AG09309 (cell line): ENCODE measurements around the gene RGS3.

Experiments
- DNase-seq: peaks from one replicate; pipeline ENCODE4 v3.0.0-alpha.2; 2010; ENCODE audit warnings: low read depth
- H3K4me3 ChIP-seq: 2 replicates; pipeline ENCODE4 v1.5.1; 2011; ENCODE audit warnings: mild to moderate bottlenecking, low read depth, low read length, moderate library complexity; ENCODE audit not compliant: control insufficient read depth
- TF ChIP-seq, protein P1 (sequence below): IDR thresholded peaks from 2 replicates; pipeline ENCODE4 v1.5.1; 2011; ENCODE audit warnings: mild to moderate bottlenecking, low read depth, low read length, inconsistent platforms; ENCODE audit not compliant: insufficient read depth, control insufficient read depth; ENCODE audit errors: missing control alignments

RGS3 gene

DNA sequence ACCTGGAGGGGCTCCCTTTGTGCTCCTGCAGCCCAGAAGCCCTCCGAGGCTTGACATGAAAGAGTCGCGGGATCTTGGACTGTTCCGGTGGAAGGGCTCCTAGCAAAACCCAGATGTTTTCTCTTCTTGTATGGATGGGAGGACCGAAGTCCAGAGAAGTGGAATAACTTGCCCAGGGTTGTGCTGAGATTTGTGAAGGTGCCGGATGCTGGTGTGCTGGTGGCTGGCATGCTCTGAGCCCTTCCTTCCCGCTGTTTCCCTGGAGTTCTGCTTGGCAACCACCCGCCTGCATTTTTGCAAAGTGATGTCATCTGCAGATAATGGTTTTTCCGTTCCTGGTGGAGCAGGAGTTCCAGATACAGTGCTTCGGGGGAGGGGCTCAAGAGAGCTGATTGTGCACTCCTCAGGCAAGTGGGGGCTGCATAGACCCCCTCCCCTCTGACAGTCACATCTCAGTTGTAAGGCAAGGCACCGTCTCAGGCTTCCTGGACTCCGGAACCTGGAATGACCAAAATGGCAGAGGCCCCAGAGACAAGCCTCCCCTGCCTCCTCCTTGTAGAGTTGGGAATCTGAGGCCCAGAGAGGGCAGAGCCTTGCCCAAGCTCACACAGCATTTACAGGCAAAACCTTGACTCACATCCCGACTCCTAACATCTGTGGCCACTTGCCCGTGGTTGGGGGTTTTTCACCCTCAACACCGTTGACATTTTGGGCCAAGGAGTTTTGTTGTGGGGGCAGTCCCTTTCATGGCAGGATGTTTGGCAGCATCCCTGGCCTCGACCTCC is 157.0 kb downstream of the RGS3 start:
- H3K4me3 ChIP-seq, result peak overlapping the region; percentile 1
- TF ChIP-seq, protein P1, sequence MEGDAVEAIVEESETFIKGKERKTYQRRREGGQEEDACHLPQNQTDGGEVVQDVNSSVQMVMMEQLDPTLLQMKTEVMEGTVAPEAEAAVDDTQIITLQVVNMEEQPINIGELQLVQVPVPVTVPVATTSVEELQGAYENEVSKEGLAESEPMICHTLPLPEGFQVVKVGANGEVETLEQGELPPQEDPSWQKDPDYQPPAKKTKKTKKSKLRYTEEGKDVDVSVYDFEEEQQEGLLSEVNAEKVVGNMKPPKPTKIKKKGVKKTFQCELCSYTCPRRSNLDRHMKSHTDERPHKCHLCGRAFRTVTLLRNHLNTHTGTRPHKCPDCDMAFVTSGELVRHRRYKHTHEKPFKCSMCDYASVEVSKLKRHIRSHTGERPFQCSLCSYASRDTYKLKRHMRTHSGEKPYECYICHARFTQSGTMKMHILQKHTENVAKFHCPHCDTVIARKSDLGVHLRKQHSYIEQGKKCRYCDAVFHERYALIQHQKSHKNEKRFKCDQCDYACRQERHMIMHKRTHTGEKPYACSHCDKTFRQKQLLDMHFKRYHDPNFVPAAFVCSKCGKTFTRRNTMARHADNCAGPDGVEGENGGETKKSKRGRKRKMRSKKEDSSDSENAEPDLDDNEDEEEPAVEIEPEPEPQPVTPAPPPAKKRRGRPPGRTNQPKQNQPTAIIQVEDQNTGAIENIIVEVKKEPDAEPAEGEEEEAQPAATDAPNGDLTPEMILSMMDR, result no peak
- DNase-seq, result peak; percentile 77

DNA sequence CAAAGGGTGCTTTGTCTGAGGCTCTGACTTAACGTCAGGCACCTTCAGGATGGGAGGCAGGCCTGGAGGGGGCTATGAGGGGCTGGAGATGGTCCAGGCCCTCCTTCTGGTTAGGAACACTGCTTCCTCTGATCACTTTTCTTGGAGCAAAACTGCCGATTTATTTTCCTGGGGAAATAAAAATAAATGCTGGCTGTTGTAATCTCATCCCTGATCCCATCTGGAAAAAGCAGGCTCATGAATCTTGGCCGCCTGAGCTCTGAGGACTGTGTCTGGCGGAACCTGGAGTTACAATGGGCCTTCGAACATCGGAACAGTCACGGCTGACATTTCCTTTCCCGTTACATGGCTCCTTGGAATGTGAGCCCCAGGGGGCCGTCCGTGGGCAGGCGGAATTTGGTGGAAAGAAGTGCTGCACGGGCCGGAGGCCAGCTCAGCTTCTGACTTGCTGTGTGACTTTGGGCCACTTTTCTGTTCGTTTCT is 157.8 kb downstream of the RGS3 start:
- TF ChIP-seq, protein P1, result no peak
- H3K4me3 ChIP-seq, result no peak overlapping the region
- peak; percentile 76 for DNase-seq

DNA sequence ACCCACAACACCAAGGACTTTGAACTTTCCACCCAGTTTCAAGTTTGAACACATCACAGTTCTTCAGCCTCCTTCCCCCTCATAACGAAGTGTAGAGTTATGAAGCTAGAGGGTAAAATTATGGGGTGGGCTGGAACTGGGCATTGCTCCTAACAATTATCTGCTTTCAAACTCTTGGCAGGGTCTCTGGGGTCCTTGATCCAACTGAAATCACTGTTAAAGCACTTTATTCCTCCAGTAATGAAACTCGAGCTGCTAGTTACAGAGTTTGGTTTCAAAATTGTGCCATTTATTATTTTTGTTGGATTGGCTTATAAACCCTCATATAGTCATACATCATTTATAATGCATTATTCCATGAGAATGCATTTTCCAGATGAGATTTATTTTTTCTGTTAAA is 158.5 kb downstream of the RGS3 start:
- no peak for DNase-seq
- no peak overlapping the region for H3K4me3 ChIP-seq
- TF ChIP-seq, protein P1, result no peak

DNA sequence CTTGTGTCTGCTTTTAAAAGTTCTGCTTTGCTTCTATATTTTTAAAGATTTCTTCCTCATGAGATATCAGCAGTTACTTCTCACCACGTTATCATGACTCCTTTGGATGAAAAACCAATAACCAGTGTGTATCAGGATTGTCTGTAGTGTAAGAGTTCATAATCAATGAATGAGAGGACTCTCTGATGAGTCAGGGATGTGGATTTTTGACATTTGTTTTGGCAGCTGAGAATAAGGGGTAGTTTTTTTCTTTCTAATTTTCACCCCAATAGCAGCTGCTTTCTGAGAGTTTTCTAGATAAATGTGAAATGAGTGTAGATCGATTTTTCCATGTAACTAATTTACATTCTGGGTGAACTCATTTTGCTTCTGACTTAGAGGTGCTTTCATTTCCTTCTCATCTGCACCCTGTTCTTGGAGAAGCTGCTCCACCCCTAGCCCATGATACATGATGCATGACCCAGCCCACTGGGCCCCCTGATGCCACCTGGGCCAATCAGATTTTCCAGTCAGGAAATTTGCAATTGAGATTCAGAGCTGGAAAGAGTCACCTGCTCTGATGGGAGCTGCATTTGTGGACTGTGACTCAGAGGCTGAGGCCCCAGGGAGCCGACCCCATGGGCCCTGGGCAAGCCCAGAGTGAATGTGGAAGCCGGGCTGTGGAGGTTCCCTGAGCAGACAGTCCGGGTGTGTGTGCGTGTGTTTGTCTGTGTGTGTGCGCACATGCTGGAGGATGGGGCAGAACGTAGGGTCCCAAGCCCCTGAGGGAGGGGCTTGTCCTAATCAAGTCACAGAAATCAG is 159.3 kb downstream of the RGS3 start:
- DNase-seq, result no peak
- H3K4me3 ChIP-seq, result no peak overlapping the region
- TF ChIP-seq, protein P1, result no peak

DNA sequence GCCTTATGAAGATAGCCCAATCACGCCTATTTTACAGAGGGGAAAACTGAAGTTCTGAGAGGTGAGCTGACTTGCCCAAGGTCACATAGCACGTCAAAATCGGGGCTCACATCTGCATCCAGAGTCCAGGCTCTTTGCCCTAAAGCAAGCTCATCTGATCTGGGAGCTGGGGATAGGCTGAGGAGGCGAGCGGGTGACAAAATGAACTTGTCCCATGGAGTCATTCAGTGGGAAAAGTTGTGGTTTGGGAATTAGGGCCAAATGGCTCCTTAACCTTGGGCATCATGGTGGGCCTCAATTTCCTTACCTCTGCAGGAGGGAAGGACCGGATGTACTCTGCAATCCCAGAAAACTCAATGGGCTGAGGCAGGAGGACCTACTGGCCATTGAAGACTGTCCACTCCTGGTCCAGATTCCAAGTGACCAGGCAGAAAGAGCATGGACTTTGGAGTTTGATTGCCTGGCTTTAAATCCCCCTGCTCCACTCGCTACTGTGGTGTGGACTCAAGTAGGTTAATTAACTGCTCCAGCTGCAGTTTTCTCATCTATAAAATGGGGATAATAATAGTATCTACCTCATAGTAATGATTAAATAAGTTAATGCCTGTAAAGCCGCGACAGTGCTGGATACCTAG is 160.4 kb downstream of the RGS3 start:
- H3K4me3 ChIP-seq, result no peak overlapping the region
- TF ChIP-seq, protein P1, result no peak
- no peak for DNase-seq

DNA sequence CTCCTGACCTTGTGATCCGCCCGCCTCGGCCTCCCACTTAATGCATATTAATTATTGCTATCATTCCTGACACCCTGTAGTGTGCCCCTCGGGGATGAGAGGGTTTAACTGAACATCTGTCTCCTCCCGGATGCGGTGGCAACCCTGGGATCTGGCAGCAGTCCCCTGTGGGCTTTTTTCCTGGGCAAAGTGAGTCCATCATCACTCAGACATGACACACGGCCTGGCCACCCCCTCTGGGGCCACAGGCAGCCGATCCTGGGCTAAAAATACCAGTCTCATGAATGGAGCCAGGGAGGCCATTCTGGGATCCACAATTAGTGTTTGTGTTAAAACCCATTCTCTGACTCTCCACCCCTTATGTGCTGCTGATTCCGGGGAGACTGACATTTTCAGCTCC is 161.2 kb downstream of the RGS3 start:
- H3K4me3 ChIP-seq, result no peak overlapping the region
- no peak for DNase-seq
- TF ChIP-seq, protein P1, result no peak
